ENCODE measurements around the gene MCUB. TPM values are rescaled to one million over a fixed set of nuclear protein-coding genes. Genes with fewer than 3 reads are reported as not detected.

MCUB gene
- total RNA-seq, 1 experiment from 2014 or later: 24.1 TPM

- Histone ChIP-seq H3K4me1 (ENCODE audit: control insufficient read depth, insufficient read depth, low read length) (no peaks in the 10 kb centered on the region), H3K27ac (ENCODE audit: low read length) (no peak overlapping the region), H3K36me3 (ENCODE audit: control insufficient read depth, insufficient read depth, low read length) (no peaks in the 10 kb centered on the region), H3K4me3 (ENCODE audit: low read depth in 2 of 2, low read length in 2 of 2) (no peak overlapping the region), H3K27me3 (ENCODE audit: control insufficient read depth, insufficient read depth, low read length) (no peaks in the 10 kb centered on the region), H3K9me3 (ENCODE audit: control insufficient read depth, insufficient read depth, low read depth, low read length) (no peaks in the 10 kb centered on the region)
- TF ChIP-seq TCF7L2 (IDR thresholded peaks at IDR 0.05; ENCODE audit: low read depth, low read length) (no peak), SIN3A (IDR thresholded peaks at IDR 0.05; ENCODE audit: borderline replicate concordance, insufficient read depth, low read depth, low read length) (no peak), POLR2AphosphoS5 (IDR thresholded peaks at IDR 0.05; ENCODE audit: low read depth, low read length) (no peak), CTCF (IDR thresholded peaks at IDR 0.05) (no peak)
- TF ChIP-seq, protein P1, sequence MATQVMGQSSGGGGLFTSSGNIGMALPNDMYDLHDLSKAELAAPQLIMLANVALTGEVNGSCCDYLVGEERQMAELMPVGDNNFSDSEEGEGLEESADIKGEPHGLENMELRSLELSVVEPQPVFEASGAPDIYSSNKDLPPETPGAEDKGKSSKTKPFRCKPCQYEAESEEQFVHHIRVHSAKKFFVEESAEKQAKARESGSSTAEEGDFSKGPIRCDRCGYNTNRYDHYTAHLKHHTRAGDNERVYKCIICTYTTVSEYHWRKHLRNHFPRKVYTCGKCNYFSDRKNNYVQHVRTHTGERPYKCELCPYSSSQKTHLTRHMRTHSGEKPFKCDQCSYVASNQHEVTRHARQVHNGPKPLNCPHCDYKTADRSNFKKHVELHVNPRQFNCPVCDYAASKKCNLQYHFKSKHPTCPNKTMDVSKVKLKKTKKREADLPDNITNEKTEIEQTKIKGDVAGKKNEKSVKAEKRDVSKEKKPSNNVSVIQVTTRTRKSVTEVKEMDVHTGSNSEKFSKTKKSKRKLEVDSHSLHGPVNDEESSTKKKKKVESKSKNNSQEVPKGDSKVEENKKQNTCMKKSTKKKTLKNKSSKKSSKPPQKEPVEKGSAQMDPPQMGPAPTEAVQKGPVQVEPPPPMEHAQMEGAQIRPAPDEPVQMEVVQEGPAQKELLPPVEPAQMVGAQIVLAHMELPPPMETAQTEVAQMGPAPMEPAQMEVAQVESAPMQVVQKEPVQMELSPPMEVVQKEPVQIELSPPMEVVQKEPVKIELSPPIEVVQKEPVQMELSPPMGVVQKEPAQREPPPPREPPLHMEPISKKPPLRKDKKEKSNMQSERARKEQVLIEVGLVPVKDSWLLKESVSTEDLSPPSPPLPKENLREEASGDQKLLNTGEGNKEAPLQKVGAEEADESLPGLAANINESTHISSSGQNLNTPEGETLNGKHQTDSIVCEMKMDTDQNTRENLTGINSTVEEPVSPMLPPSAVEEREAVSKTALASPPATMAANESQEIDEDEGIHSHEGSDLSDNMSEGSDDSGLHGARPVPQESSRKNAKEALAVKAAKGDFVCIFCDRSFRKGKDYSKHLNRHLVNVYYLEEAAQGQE (IDR thresholded peaks at IDR 0.05; ENCODE audit: insufficient read depth in 1 of 2, low read depth in 2 of 2, low read length in 1 of 2): no peak
- in situ Hi-C loops (cut with HindIII; ENCODE audit: low pct_unique_long_range_greater_than_20kb, low sequenced_read_pairs) (no loop called here), intact Hi-C loops (cut with micrococcal nuclease; ENCODE audit: unreplicated experiment) (no loop called here)
- DNase-seq (ENCODE audit: low read depth, low spot score) (no peak), ATAC-seq (no peak)
- POLR2A ChIA-PET: no interaction called here
- BruUV-seq (replicated peaks): no TSS peak
- CTCF ChIA-PET: no interaction called here
Measured at GRCh38 chr4:109622626-109623025, 62.6 kb downstream of the MCUB start.

DNA sequence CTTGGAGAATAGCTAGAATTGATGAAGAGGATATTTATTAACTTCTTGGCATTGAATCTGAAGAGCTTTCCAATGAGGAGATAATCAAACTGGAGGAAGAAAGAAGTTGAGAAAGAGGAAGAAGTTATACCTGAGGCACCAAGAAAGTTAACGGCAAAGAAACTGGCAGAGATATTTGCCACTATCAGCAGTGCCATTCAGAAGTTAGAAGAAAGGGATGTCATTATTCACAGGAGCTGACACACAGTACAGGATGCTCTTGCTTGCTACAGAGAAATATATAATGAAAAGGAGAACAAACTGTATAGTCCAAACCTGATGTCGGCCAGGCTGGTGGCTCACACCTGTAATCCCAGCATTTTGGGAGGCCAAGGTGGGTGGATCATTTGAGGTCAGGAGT is 64.5 kb downstream of the MCUB start:
- in situ Hi-C loops (cut with HindIII; ENCODE audit: low pct_unique_long_range_greater_than_20kb, low sequenced_read_pairs): no loop called here
- Histone ChIP-seq H3K4me1 (ENCODE audit: control insufficient read depth, insufficient read depth, low read length) (no peaks in the 10 kb centered on the region), H3K27me3 (ENCODE audit: control insufficient read depth, insufficient read depth, low read length) (no peaks in the 10 kb centered on the region), H3K27ac (ENCODE audit: low read length) (no peak overlapping the region), H3K4me3 (ENCODE audit: low read depth in 2 of 2, low read length in 2 of 2) (no peak overlapping the region), H3K36me3 (ENCODE audit: control insufficient read depth, insufficient read depth, low read length) (no peaks in the 10 kb centered on the region), H3K9me3 (ENCODE audit: control insufficient read depth, insufficient read depth, low read depth, low read length) (no peaks in the 10 kb centered on the region)
- ATAC-seq (no peak), DNase-seq (ENCODE audit: low read depth, low spot score) (no peak)
- no TSS peak for BruUV-seq (replicated peaks)
- ChIA-PET POLR2A (no interaction called here), CTCF (no interaction called here)
- TF ChIP-seq POLR2AphosphoS5 (IDR thresholded peaks at IDR 0.05; ENCODE audit: low read depth, low read length): no peak
- TF ChIP-seq SIN3A (IDR thresholded peaks at IDR 0.05; ENCODE audit: borderline replicate concordance, insufficient read depth, low read depth, low read length): no peak
- no peak for TF ChIP-seq CTCF (IDR thresholded peaks at IDR 0.05)
- intact Hi-C loops (cut with micrococcal nuclease; ENCODE audit: unreplicated experiment): no loop called here
